ENCODE data around the gene TMEM63C.

The TMEM63C gene

DNA sequence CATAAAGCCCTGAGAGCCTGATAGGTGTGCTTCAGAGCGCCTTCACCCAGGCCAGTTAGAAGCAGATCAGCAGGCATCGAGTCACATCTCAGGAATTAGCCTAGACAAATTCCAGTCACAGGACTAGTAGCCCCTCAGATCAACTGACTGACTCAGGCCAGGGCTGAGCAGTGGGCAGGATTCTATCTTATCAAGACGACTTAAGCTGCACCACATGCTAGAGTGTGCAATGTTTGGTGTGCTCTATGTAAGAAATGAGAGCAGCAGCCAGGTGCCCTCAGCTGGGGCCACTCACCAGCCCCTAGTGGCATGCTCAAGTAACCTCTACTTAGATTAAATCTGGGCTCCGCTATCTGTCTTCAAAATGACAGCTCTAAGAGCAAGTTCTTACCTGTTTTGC lies 109.1 kb downstream of the TMEM63C start:
- TF ChIP-seq, protein P1, sequence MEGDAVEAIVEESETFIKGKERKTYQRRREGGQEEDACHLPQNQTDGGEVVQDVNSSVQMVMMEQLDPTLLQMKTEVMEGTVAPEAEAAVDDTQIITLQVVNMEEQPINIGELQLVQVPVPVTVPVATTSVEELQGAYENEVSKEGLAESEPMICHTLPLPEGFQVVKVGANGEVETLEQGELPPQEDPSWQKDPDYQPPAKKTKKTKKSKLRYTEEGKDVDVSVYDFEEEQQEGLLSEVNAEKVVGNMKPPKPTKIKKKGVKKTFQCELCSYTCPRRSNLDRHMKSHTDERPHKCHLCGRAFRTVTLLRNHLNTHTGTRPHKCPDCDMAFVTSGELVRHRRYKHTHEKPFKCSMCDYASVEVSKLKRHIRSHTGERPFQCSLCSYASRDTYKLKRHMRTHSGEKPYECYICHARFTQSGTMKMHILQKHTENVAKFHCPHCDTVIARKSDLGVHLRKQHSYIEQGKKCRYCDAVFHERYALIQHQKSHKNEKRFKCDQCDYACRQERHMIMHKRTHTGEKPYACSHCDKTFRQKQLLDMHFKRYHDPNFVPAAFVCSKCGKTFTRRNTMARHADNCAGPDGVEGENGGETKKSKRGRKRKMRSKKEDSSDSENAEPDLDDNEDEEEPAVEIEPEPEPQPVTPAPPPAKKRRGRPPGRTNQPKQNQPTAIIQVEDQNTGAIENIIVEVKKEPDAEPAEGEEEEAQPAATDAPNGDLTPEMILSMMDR (IDR thresholded peaks at IDR 0.05; ENCODE audit: insufficient read depth, missing control alignments) = no peak
- no peak for FAIRE-seq
- DNase-seq (ENCODE audit: insufficient read length, low spot score) = no peak

DNA sequence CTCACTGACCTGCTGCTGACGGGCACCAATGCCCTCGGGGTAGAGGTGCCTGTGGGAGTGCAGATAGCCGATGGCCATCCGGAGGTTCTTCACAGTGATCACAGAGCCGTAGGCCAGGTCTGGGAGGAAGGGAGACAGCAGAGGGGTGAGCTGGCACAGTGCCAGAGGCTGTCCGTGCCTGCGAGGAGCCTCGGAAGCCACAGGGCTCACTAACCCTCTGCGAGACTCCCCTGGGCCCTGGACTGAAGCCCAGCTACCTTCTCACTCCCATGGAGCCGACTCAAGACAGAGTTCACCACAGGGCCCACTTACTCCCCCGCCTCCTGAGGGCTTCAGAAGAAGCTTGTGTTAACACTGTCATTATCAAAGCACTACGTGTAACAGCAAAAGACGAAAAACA lies 114.6 kb downstream of the TMEM63C start:
- TF ChIP-seq, protein P1 (IDR thresholded peaks at IDR 0.05; ENCODE audit: insufficient read depth, missing control alignments) = no peak
- DNase-seq (ENCODE audit: insufficient read length, low spot score) = no peak
- no peak for FAIRE-seq

DNA sequence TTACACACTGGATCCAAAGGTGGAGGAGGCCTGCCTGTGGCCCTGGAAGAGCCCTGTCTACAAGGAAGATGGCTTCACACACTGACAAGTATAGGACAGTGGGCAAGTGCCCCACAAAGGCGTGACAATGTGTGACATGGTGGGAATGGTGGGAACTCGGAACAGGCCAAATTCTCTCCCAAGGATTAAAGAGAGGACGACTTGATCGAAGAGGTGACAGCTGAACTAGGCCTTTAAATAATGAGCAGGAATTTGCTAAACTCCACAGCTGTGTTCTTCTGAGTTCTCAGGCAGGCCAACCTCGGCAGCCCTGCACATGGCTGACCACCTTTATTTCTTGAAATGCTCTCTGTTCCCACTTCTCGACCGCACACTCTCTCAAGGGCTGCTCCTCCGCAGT lies 115.3 kb downstream of the TMEM63C start:
- no peak for DNase-seq (ENCODE audit: insufficient read length, low spot score)
- TF ChIP-seq, protein P1 (IDR thresholded peaks at IDR 0.05; ENCODE audit: insufficient read depth, missing control alignments) = no peak
- no peak for FAIRE-seq

DNA sequence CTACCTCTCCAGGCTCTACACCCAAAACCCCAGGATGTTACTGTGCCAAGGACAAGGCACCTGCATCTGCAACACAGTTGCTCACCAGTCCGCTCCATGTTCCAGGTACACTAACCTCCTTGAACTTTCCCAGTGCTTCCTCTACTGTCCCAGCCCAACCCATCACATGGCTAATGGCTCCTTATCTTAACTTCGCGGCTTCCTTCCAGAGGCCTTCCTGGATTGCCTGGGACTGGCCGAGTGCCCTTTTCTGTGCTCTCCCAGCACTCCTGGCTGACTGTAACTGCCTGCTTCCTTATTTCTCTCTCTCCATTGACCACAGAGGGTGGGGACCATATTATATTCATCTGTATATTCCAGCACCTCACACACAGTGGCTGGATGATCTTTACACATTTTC lies 118.2 kb downstream of the TMEM63C start:
- TF ChIP-seq, protein P1 (IDR thresholded peaks at IDR 0.05; ENCODE audit: insufficient read depth, missing control alignments) = no peak
- no peak for FAIRE-seq
- no peak for DNase-seq (ENCODE audit: insufficient read length, low spot score)

DNA sequence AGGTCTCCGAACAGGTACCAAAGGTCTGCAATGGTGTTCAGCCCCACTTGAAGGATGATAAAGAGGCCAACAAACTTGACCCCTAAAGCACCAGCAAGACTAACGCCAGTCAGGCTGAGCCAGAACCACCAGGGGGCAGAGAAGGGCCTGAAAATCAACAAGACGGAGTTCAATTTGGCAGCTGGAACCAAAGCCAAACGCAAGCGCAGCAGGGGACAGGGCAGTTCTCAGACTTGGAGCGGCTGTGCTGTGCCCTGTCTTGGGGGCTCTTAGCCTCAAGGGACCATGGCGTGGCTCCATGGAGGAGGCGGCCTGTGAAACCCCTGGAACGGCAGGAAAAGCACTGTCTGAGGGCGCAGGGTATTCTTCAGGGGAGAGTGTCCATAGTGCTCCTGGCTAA lies 119.5 kb downstream of the TMEM63C start:
- DNase-seq (ENCODE audit: insufficient read length, low spot score) = peak; percentile 45
- FAIRE-seq = no peak
- TF ChIP-seq, protein P1 (IDR thresholded peaks at IDR 0.05; ENCODE audit: insufficient read depth, missing control alignments) = peak; percentile 91

DNA sequence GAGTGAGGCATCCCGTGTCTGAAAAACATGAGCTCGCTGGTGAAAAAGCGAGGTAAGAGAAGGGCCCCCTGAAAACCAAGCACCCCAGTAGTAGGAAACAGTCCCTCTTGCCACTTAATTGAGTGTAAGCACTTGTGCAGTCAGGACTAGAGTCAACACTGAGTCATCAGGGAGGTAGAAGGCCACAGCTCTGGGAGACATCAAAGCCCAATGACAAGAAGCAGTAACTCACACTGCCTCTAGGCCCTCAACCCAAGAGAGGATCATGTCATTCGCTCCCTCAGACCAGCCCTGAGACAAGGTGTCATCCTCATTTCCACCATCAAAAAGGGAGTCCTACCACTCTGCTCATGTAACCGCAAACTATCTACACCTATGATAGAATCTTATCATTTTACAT lies 121.3 kb downstream of the TMEM63C start:
- FAIRE-seq (no peak), DNase-seq (ENCODE audit: insufficient read length, low spot score) (no peak)
- TF ChIP-seq, protein P1 (IDR thresholded peaks at IDR 0.05; ENCODE audit: insufficient read depth, missing control alignments) = no peak

DNA sequence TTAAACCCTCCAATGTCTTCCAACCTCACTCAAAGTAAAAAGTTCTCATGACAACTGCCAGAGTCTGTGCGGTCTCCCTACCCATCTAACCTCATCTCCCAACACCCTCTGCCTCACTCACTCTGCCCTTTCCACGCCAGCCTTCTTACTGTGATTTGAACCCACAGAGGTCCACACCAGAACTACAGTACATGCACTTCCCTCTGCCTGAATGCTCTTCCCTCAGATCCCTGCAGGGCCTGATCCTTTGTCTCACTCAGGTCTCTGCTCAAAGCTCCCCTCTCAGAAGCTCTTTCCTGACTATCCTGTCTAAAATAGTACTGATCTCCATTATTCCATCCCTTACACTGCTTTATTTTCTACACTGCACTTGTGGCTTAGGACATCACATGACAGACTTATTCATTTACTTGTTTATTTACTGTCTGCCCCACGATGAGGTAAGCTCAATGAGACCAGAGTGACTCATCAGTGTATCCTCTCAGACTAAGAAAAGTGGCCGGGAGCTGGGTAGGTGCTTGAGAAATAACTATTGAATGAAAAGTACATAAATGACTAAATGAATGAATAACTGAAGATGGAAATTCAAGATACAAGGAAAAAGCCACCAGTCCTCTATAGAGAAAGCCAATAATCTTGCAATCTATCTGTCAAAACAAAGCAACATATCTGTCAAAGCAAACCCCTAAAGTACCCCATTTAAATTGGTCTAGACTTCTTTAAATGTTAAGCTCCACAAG lies 122.0 kb downstream of the TMEM63C start:
- FAIRE-seq (no peak), DNase-seq (ENCODE audit: insufficient read length, low spot score) (no peak)

More for the DNA sequence above, 122.0 kb downstream of the TMEM63C start:
- TF ChIP-seq, protein P1 (IDR thresholded peaks at IDR 0.05; ENCODE audit: insufficient read depth, missing control alignments) = no peak

All from D721Med (cell line).